Measurements from ENCODE around the gene ATP11A. TPM values are rescaled to one million over a fixed set of nuclear protein-coding genes. Genes with fewer than 3 reads are reported as not detected.

Gene ATP11A
- total RNA-seq, 1 experiment from 2014 or later = 232 TPM

DNA sequence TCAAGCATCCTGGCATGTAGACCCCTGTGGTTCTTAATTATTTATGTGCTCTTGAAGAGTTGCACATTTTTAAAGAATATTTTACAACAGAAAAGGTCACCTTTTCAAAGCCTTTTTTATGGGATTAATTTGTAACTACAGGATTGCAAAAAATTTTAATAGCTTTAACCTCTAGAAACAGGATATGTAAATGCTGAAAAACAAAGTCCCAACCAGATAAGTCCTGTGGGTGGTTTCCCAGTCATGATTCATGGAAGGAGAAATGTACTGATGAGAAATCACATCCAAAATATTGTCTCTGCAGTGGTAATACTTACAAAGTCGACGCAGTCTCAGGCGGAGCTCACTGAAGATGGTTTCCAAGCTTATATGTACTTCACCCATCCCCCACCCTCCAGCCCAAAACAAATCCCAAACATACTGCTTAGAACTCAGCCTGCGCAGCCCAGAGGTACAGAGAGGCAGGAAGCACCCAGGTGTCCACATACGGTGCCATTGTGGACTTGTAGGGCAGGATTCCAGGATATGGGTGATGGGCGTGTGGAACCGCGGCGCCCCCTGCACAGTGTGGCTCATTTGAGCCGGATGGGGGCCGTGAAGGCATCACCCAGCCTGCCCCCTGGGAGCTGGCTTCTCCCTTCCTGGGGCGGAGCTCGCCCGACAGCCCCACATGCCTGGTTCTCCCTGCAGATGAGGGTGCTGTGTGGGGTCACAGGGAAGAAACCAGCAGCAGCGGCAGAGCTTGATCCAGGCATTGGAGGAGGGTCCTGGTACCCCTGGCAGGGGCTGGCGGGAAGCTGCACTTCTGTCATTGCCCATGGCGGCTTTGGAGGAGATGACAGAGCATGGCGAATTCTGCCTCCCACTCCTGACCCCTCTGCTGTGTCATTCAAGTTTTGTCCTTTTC is 101.2 kb downstream of the ATP11A start:
- H3K36me3 ChIP-seq (ENCODE audit: control insufficient read depth, insufficient read depth, low read length) = no peaks in the 10 kb centered on the region; the same call in 1 of the 2 replicates
- intact Hi-C loops (cut with micrococcal nuclease; ENCODE audit: unreplicated experiment) = no loop called here
- peak overlapping the region; percentile 69 for H3K27ac Mint-ChIP-seq (ENCODE audit: unreplicated experiment)
- no peak overlapping the region for H3K4me3 ChIP-seq (ENCODE audit: low read depth, low read length)
- no peaks in the 10 kb centered on the region for H3K9me3 Mint-ChIP-seq (ENCODE audit: unreplicated experiment)
- no peaks in the 10 kb centered on the region for H3K9me3 ChIP-seq
- TF ChIP-seq CTCF (IDR thresholded peaks at IDR 0.05; ENCODE audit: insufficient read depth in 1 of 2, low read depth in 1 of 2, low read length in 1 of 2, severe bottlenecking in 1 of 2, unreplicated experiment in 1 of 2) = no peak
- ChIA-PET CTCF (no interaction called here), POLR2A (no interaction called here)
- H3K36me3 Mint-ChIP-seq (ENCODE audit: insufficient read depth, unreplicated experiment) = peaks cover 59% of the 10 kb centered on the region
- H3K27me3 Mint-ChIP-seq (ENCODE audit: insufficient read depth, unreplicated experiment) = no peaks in the 10 kb centered on the region
- DNase-seq = no peak
- no peaks in the 10 kb centered on the region for H3K4me1 ChIP-seq
- no peaks in the 10 kb centered on the region for H3K4me1 Mint-ChIP-seq (ENCODE audit: low read depth, unreplicated experiment)
- no peak overlapping the region for H3K4me3 Mint-ChIP-seq (ENCODE audit: unreplicated experiment)
- no peaks in the 10 kb centered on the region for H3K27me3 ChIP-seq (replicated peaks; ENCODE audit: control insufficient read depth, insufficient read depth, low read length)
- no TSS peak for BruUV-seq (replicated peaks)

DNA sequence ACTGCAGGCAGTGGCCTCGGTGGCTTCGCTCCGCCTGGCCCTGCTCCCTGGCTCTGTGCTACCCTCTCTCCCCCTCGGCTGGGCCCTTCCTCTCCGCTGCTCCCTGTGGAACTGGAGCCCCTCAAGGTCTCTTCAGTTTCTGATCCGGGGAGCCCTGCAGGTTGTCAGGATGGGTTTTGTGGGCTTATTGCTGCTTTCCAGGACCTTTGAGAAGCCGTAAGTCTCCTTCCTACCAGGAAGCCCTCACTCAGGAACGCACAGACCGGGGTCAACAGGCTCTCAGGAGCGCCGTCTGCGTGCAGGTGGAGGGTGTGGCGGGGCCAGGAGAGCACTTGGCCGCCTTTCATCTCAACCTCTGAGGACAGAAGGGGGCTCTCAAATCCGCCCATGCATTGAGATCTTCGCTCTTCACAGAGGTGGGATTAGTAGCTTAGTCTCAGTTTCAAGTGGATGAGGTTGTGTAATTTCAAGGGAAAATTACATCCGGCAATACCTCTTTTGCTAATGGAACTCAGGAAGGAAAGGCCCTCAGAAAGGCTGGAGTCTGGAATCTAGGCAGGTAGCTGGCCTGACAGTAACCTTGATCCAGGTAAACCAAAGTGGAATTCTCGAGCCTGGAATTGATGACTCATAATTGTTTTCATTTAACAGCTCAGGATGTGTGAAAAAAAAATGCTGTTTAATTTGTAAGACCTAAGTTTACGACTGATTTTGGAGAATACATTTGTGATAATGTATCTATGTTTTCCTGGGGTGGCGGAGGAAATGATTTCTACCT is 102.0 kb downstream of the ATP11A start:
- CTCF ChIA-PET = no interaction called here
- no peaks in the 10 kb centered on the region for H3K9me3 Mint-ChIP-seq (ENCODE audit: unreplicated experiment)
- H3K4me1 ChIP-seq = no peaks in the 10 kb centered on the region
- no peaks in the 10 kb centered on the region for H3K27me3 Mint-ChIP-seq (ENCODE audit: insufficient read depth, unreplicated experiment)
- TF ChIP-seq CTCF (IDR thresholded peaks at IDR 0.05; ENCODE audit: insufficient read depth in 1 of 2, low read depth in 1 of 2, low read length in 1 of 2, severe bottlenecking in 1 of 2, unreplicated experiment in 1 of 2) = no peak
- no peak for DNase-seq
- peaks cover 68% of the 10 kb centered on the region for H3K36me3 Mint-ChIP-seq (ENCODE audit: insufficient read depth, unreplicated experiment)
- H3K36me3 ChIP-seq (ENCODE audit: control insufficient read depth, insufficient read depth, low read length) = no peaks in the 10 kb centered on the region; the same call in 1 of the 2 replicates
- no TSS peak for BruUV-seq (replicated peaks)
- H3K9me3 ChIP-seq = no peaks in the 10 kb centered on the region
- H3K27me3 ChIP-seq (replicated peaks; ENCODE audit: control insufficient read depth, insufficient read depth, low read length) = no peaks in the 10 kb centered on the region
- POLR2A ChIA-PET = no interaction called here
- no peak overlapping the region for H3K4me3 Mint-ChIP-seq (ENCODE audit: unreplicated experiment)
- H3K4me3 ChIP-seq (ENCODE audit: low read depth, low read length) = no peak overlapping the region
- no peaks in the 10 kb centered on the region for H3K4me1 Mint-ChIP-seq (ENCODE audit: low read depth, unreplicated experiment)
- intact Hi-C loops (cut with micrococcal nuclease; ENCODE audit: unreplicated experiment) = no loop called here
- peak overlapping the region; percentile 69 for H3K27ac Mint-ChIP-seq (ENCODE audit: unreplicated experiment)

- CTCF ChIA-PET = no interaction called here
- Mint-ChIP-seq H3K27ac (ENCODE audit: unreplicated experiment) (no peak overlapping the region), H3K4me1 (ENCODE audit: low read depth, unreplicated experiment) (no peaks in the 10 kb centered on the region), H3K27me3 (ENCODE audit: insufficient read depth, unreplicated experiment) (no peaks in the 10 kb centered on the region), H3K36me3 (ENCODE audit: insufficient read depth, unreplicated experiment) (peaks cover 74% of the 10 kb centered on the region), H3K4me3 (ENCODE audit: unreplicated experiment) (no peak overlapping the region), H3K9me3 (ENCODE audit: unreplicated experiment) (no peaks in the 10 kb centered on the region)
- DNase-seq = no peak
- H3K27me3 ChIP-seq (replicated peaks; ENCODE audit: control insufficient read depth, insufficient read depth, low read length) = no peaks in the 10 kb centered on the region
- H3K36me3 ChIP-seq (ENCODE audit: control insufficient read depth, insufficient read depth, low read length) = no peaks in the 10 kb centered on the region; the same call in 1 of the 2 replicates
- intact Hi-C loops (cut with micrococcal nuclease; ENCODE audit: unreplicated experiment) = no loop called here
- H3K4me1 ChIP-seq = no peaks in the 10 kb centered on the region
- no peak for TF ChIP-seq CTCF (IDR thresholded peaks at IDR 0.05; ENCODE audit: insufficient read depth in 1 of 2, low read depth in 1 of 2, low read length in 1 of 2, severe bottlenecking in 1 of 2, unreplicated experiment in 1 of 2)
- BruUV-seq (replicated peaks) = TSS peak; percentile 9
- POLR2A ChIA-PET = no interaction called here
- H3K9me3 ChIP-seq = peaks cover under 1% of the 10 kb centered on the region; the same call in 1 of the 2 replicates
- no peak overlapping the region for H3K4me3 ChIP-seq (ENCODE audit: low read depth, low read length)
These were observed 102.7 kb downstream of the ATP11A start for GRCh38 chr13:112792511-112792910.

Measured in Caco-2 (cell line).